ENCODE measurements around the gene KIR2DL4. TPM values are rescaled to one million over a fixed set of nuclear protein-coding genes. Genes with fewer than 3 reads are reported as not detected.

KIR2DL4 gene
- total RNA-seq, 1 experiment from 2014 or later, result not detected

Other genes with a start within 250 kb of the KIR2DL4 start
- gene LILRA2, start 229.8 kb upstream of the KIR2DL4 start, total RNA-seq (2014; rRNA removed; shearing (Covaris generic)), result not detected in 2 replicates
- gene LILRA1, start 210.0 kb upstream of the KIR2DL4 start, total RNA-seq (2014; rRNA removed; shearing (Covaris generic)), result not detected in 2 replicates
- not detected in 2 replicates for gene LILRB1, start 173.1 kb upstream of the KIR2DL4 start, total RNA-seq (2014; rRNA removed; shearing (Covaris generic))
- gene LILRB4, start 140.6 kb upstream of the KIR2DL4 start, total RNA-seq (2014; rRNA removed; shearing (Covaris generic)), result not detected in 2 replicates
- gene KIR3DL3, start 79.2 kb upstream of the KIR2DL4 start, total RNA-seq (2014; rRNA removed; shearing (Covaris generic)), result not detected in 2 replicates
- not detected in 2 replicates for gene KIR2DL3, start 65.1 kb upstream of the KIR2DL4 start, total RNA-seq (2014; rRNA removed; shearing (Covaris generic))
- not detected in 2 replicates for gene KIR2DL1, start 33.8 kb upstream of the KIR2DL4 start, total RNA-seq (2014; rRNA removed; shearing (Covaris generic))
- not detected in 2 replicates for gene KIR3DL1, start 12.9 kb downstream of the KIR2DL4 start, total RNA-seq (2014; rRNA removed; shearing (Covaris generic))
- not detected in 2 replicates for gene KIR2DS4, start 29.1 kb downstream of the KIR2DL4 start, total RNA-seq (2014; rRNA removed; shearing (Covaris generic))
- not detected in 2 replicates for gene KIR3DL2, start 46.8 kb downstream of the KIR2DL4 start, total RNA-seq (2014; rRNA removed; shearing (Covaris generic))
- not detected in 2 replicates for gene FCAR, start 70.6 kb downstream of the KIR2DL4 start, total RNA-seq (2014; rRNA removed; shearing (Covaris generic))
- not detected in 2 replicates for gene NCR1, start 102.5 kb downstream of the KIR2DL4 start, total RNA-seq (2014; rRNA removed; shearing (Covaris generic))
- gene NLRP7, start 143.9 kb downstream of the KIR2DL4 start, total RNA-seq (2014; rRNA removed; shearing (Covaris generic)), result not detected in 2 replicates
- gene NLRP2, start 162.8 kb downstream of the KIR2DL4 start, total RNA-seq (2014; rRNA removed; shearing (Covaris generic)), result not detected in 2 replicates
- 0.07 and 0.48 TPM in 2 replicates for gene GP6, start 234.7 kb downstream of the KIR2DL4 start, total RNA-seq (2014; rRNA removed; shearing (Covaris generic))

All from A172 (cell line).